ENCODE measurements around the gene FGGY. TPM values are rescaled to one million over a fixed set of nuclear protein-coding genes. Genes with fewer than 3 reads are reported as not detected.

Gene FGGY
- total RNA-seq, 2 donors from 2014 or later = 14.1 to 14.8 TPM

GRCh38 chr1:59720326-59721115 lies 423.6 kb downstream of the FGGY start:
- 85 to 90% methylated on average over 3 to 5 of the region's 5 CpGs for WGBS, 2 experiments (ENCODE audit: insufficient coverage in 1 of 2, insufficient read length in 1 of 2)
- H3K4me1 ChIP-seq (ENCODE audit: control insufficient read depth, insufficient read depth, low read length) = no peaks in the 10 kb centered on the region
- H3K27me3 ChIP-seq (ENCODE audit: control insufficient read depth, insufficient read depth, low read length, poor library complexity, severe bottlenecking) = no peaks in the 10 kb centered on the region
- H3K9ac ChIP-seq (ENCODE audit: extremely low read depth, low read length, poor library complexity, severe bottlenecking) = no peak overlapping the region
- TF ChIP-seq CTCF (conservative IDR thresholded peaks at IDR 0.05) = no peak
- no peak for DNase-seq
- no peak overlapping the region for H3K27ac ChIP-seq (ENCODE audit: low read depth, low read length)
- Mint-ChIP-seq H3K27ac (no peak overlapping the region), H3K4me3 (no peak overlapping the region), H3K9me3 (peaks cover 27% of the 10 kb centered on the region), H3K27me3 (ENCODE audit: insufficient read depth) (no peaks in the 10 kb centered on the region), H3K4me1 (peaks cover 4% of the 10 kb centered on the region), H3K36me3 (ENCODE audit: low read depth) (peaks cover 4% of the 10 kb centered on the region)
- H3K9me3 ChIP-seq (ENCODE audit: control insufficient read depth, low read length) = peaks cover 13% of the 10 kb centered on the region
- H3K36me3 ChIP-seq (ENCODE audit: control insufficient read depth, insufficient read depth, low read length) = no peaks in the 10 kb centered on the region
- H3K4me3 ChIP-seq (ENCODE audit: low read length) = no peak overlapping the region

GRCh38 chr1:59730302-59730701 lies 433.4 kb downstream of the FGGY start:
- Mint-ChIP-seq H3K27ac (no peak overlapping the region), H3K9me3 (peaks cover 6% of the 10 kb centered on the region), H3K4me3 (no peak overlapping the region), H3K27me3 (ENCODE audit: insufficient read depth) (no peaks in the 10 kb centered on the region), H3K4me1 (peaks cover 14% of the 10 kb centered on the region), H3K36me3 (ENCODE audit: low read depth) (peaks cover 8% of the 10 kb centered on the region)
- Histone ChIP-seq H3K27me3 (ENCODE audit: control insufficient read depth, insufficient read depth, low read length, poor library complexity, severe bottlenecking) (no peaks in the 10 kb centered on the region), H3K9ac (ENCODE audit: extremely low read depth, low read length, poor library complexity, severe bottlenecking) (no peak overlapping the region), H3K36me3 (ENCODE audit: control insufficient read depth, insufficient read depth, low read length) (no peaks in the 10 kb centered on the region), H3K4me3 (ENCODE audit: low read length) (no peak overlapping the region), H3K4me1 (ENCODE audit: control insufficient read depth, insufficient read depth, low read length) (peaks cover 5% of the 10 kb centered on the region), H3K9me3 (ENCODE audit: control insufficient read depth, low read length) (no peaks in the 10 kb centered on the region), H3K27ac (ENCODE audit: low read depth, low read length) (no peak overlapping the region)
- 89 to 100% methylated on average over 1 of the region's 1 CpG for WGBS, 2 experiments (ENCODE audit: insufficient coverage in 1 of 2, insufficient read length in 1 of 2)
- no peak for TF ChIP-seq CTCF (conservative IDR thresholded peaks at IDR 0.05)
- DNase-seq = no peak

GRCh38 chr1:59730759-59731478 lies 434.0 kb downstream of the FGGY start:
- H3K36me3 ChIP-seq (ENCODE audit: control insufficient read depth, insufficient read depth, low read length) = no peaks in the 10 kb centered on the region
- peaks cover 11% of the 10 kb centered on the region for H3K9me3 Mint-ChIP-seq
- H3K9ac ChIP-seq (ENCODE audit: extremely low read depth, low read length, poor library complexity, severe bottlenecking) = no peak overlapping the region
- peaks cover 5% of the 10 kb centered on the region for H3K9me3 ChIP-seq (ENCODE audit: control insufficient read depth, low read length)
- no peak for TF ChIP-seq CTCF (conservative IDR thresholded peaks at IDR 0.05)
- H3K27me3 Mint-ChIP-seq (ENCODE audit: insufficient read depth) = no peaks in the 10 kb centered on the region
- peaks cover 5% of the 10 kb centered on the region for H3K4me1 ChIP-seq (ENCODE audit: control insufficient read depth, insufficient read depth, low read length)
- H3K27me3 ChIP-seq (ENCODE audit: control insufficient read depth, insufficient read depth, low read length, poor library complexity, severe bottlenecking) = no peaks in the 10 kb centered on the region
- no peak overlapping the region for H3K4me3 ChIP-seq (ENCODE audit: low read length)
- no peak overlapping the region for H3K27ac Mint-ChIP-seq
- H3K27ac ChIP-seq (ENCODE audit: low read depth, low read length) = peak overlapping the region; percentile 78
- 79 to 83% methylated on average over 12 of the region's 12 CpGs for WGBS, 2 experiments (ENCODE audit: insufficient coverage in 1 of 2, insufficient read length in 1 of 2)
- H3K36me3 Mint-ChIP-seq (ENCODE audit: low read depth) = peaks cover 12% of the 10 kb centered on the region
- H3K4me3 Mint-ChIP-seq = no peak overlapping the region
- peaks cover 14% of the 10 kb centered on the region for H3K4me1 Mint-ChIP-seq
- no peak for DNase-seq

Data from endodermal cell (in vitro differentiated cells).